ENCODE results near the gene SBF1.

- TF ChIP-seq, protein P1, sequence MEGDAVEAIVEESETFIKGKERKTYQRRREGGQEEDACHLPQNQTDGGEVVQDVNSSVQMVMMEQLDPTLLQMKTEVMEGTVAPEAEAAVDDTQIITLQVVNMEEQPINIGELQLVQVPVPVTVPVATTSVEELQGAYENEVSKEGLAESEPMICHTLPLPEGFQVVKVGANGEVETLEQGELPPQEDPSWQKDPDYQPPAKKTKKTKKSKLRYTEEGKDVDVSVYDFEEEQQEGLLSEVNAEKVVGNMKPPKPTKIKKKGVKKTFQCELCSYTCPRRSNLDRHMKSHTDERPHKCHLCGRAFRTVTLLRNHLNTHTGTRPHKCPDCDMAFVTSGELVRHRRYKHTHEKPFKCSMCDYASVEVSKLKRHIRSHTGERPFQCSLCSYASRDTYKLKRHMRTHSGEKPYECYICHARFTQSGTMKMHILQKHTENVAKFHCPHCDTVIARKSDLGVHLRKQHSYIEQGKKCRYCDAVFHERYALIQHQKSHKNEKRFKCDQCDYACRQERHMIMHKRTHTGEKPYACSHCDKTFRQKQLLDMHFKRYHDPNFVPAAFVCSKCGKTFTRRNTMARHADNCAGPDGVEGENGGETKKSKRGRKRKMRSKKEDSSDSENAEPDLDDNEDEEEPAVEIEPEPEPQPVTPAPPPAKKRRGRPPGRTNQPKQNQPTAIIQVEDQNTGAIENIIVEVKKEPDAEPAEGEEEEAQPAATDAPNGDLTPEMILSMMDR (IDR thresholded peaks at IDR 0.05): no peak
- no peak for TF ChIP-seq EZH2 (IDR thresholded peaks at IDR 0.05; ENCODE audit: borderline replicate concordance, insufficient read depth, low read depth, low read length, poor library complexity, severe bottlenecking)
These were observed 32.0 kb upstream of the SBF1 start for GRCh38 chr22:50506611-50507420.

Data from B cell (primary cell).